A673 (cell line): ENCODE data around the gene TNKS1BP1.

Source experiments
- EZH2 ChIP-seq: fragments of 200-600 bp; sonication (generic); IDR thresholded peaks from 2 replicates; pipeline ENCODE4 v1.6.1; 2017; ENCODE audit warnings: borderline replicate concordance, low read depth, mild to moderate bottlenecking, mixed read lengths, antibody characterized with exemption, low read length; ENCODE audit not compliant: poor library complexity, severe bottlenecking
- TF ChIP-seq, protein P1 (sequence below): fragments of 300-800, 200-600 bp; sonication (generic); conservative IDR thresholded peaks from 2 replicates; pipeline ENCODE4 v1.5.1; 2017; ENCODE audit warnings: low read depth, mild to moderate bottlenecking, antibody characterized with exemption, low read length, moderate library complexity, mixed read lengths

DNA sequence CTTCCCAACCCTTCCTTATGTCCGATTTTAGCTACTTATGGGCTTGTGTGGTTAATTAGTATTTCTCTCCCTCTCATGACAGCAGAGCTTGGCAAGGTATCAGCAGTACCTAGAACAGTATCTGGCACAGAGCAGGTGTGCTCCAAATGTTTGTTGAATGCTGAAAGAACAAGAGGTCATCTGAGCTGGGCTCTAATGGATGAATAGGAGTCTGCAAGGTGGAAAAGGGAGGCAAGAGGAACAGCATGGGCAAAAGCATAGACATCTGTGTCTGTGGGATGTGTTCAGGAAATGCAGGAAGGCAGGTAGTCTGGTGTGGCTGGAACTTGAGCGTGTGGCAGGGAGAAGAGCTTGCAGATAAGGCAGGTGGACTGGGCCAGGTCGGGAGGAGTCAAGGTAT lies 37.2 kb upstream of the TNKS1BP1 start:
- TF ChIP-seq, protein P1, sequence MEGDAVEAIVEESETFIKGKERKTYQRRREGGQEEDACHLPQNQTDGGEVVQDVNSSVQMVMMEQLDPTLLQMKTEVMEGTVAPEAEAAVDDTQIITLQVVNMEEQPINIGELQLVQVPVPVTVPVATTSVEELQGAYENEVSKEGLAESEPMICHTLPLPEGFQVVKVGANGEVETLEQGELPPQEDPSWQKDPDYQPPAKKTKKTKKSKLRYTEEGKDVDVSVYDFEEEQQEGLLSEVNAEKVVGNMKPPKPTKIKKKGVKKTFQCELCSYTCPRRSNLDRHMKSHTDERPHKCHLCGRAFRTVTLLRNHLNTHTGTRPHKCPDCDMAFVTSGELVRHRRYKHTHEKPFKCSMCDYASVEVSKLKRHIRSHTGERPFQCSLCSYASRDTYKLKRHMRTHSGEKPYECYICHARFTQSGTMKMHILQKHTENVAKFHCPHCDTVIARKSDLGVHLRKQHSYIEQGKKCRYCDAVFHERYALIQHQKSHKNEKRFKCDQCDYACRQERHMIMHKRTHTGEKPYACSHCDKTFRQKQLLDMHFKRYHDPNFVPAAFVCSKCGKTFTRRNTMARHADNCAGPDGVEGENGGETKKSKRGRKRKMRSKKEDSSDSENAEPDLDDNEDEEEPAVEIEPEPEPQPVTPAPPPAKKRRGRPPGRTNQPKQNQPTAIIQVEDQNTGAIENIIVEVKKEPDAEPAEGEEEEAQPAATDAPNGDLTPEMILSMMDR = no peak
- no peak for TF ChIP-seq EZH2
